Measurements from ENCODE around the gene SNAP91. TPM values are rescaled to one million over a fixed set of nuclear protein-coding genes. Genes with fewer than 3 reads are reported as not detected.

The SNAP91 gene
- total RNA-seq, 2 experiments from 2014 or later = not detected

Other genes with a start within 250 kb of the SNAP91 start
- gene PRSS35, start 196.6 kb downstream of the SNAP91 start, total RNA-seq = not detected
- gene RIPPLY2, start 144.3 kb upstream of the SNAP91 start, total RNA-seq = not detected
- 10 to 100 TPM; 26.2 to 29.8 TPM for gene CYB5R4, start 150.6 kb upstream of the SNAP91 start, total RNA-seq

All from activated CD4-positive, alpha-beta memory T cell treated with anti-CD3 and anti-CD28 coated beads for 36 hours (primary cell).